Endothelial cell of umbilical vein (primary cell): Measurements from ENCODE around the gene C3orf52. TPM values are rescaled to one million over a fixed set of nuclear protein-coding genes. Genes with fewer than 3 reads are reported as not detected.

Experiments used
- BruUV-seq: library from RNA; stranded (reverse); fragments of 400-500 nt; replicated peaks from 2 replicates; lab custom pipeline; 2021; lab: Mats Ljungman, UMichigan
- CTCF ChIA-PET: fragments of 300-600, 350-600 bp; sonication (Branson Sonifier 250); formaldehyde crosslinking; loops from one replicate; lab custom pipeline; 2021; ENCODE audit warnings: antibody characterized with exemption, inconsistent platforms; lab: Charles Lee
- POLR2A ChIA-PET: fragments of 300-600, 350-600 bp; sonication (Branson Sonifier 250); formaldehyde crosslinking; loops from one replicate; lab custom pipeline; 2021; ENCODE audit warnings: antibody characterized with exemption, inconsistent platforms; lab: Charles Lee
- DNase-seq: peaks from one replicate; pipeline ENCODE4 v3.0.0-alpha.2; 2011; ENCODE audit warnings: low read depth, low spot score
- FAIRE-seq: peaks from 2 replicates; lab custom pipeline; 2011; peaks lifted over from hg19 to GRCh38; lab: Jason Lieb, UNC
- H2AFZ ChIP-seq: 2 replicates; pipeline ENCODE4 v1.6.0; 2012; ENCODE audit warnings: low read depth, low read length, control low read depth, inconsistent platforms
- H3K27ac ChIP-seq: 2 replicates; pipeline ENCODE4 v1.5.1; 2011; ENCODE audit warnings: low read depth, mild to moderate bottlenecking, control low read depth, low read length, moderate library complexity; ENCODE audit not compliant: insufficient read depth
- H3K27me3 ChIP-seq, 2 experiments: 2 replicates each; pipeline versions ENCODE4 v1.6.0 to v1.6.1; 2011; ENCODE audit warnings: low read length in 2 of 2, mixed read lengths in 1 of 2; ENCODE audit not compliant: control insufficient read depth in 2 of 2, insufficient read depth in 2 of 2
- H3K36me3 ChIP-seq, 2 experiments: 2 replicates in 1 of 2; 3 replicates in 1 of 2; pipeline ENCODE4 v1.5.1; 2011; ENCODE audit warnings: low read length in 2 of 2, mild to moderate bottlenecking in 1 of 2, moderate library complexity in 1 of 2; ENCODE audit not compliant: control insufficient read depth in 2 of 2, insufficient read depth in 2 of 2; ENCODE audit errors: extremely low read depth in 1 of 2
- H3K4me1 ChIP-seq: 3 replicates; pipeline ENCODE4 v1.5.1; 2011; ENCODE audit warnings: mild to moderate bottlenecking, low read length; ENCODE audit not compliant: control insufficient read depth, insufficient read depth; ENCODE audit errors: extremely low read depth
- H3K4me2 ChIP-seq: 2 replicates; pipeline ENCODE4 v1.6.1; 2011; ENCODE audit warnings: low read length, control low read depth, mixed read lengths; ENCODE audit not compliant: insufficient read depth
- H3K4me3 ChIP-seq, 3 experiments: fragments of 200-600 bp in 1 of 3; sonication (generic), shearing (Covaris generic) in 1 of 3; replicated peaks in 1 of 3; 2 replicates each; pipeline ENCODE4 v1.5.1; 2011 to 2016; ENCODE audit warnings: control low read depth in 3 of 3, low read length in 3 of 3, mild to moderate bottlenecking in 2 of 3, inconsistent platforms in 1 of 3, low read depth in 1 of 3, moderate library complexity in 1 of 3; ENCODE audit not compliant: insufficient read depth in 1 of 3
- H3K79me2 ChIP-seq: 2 replicates; pipeline ENCODE4 v1.6.0; 2012; ENCODE audit warnings: low read length, inconsistent platforms; ENCODE audit not compliant: control insufficient read depth, insufficient read depth
- H3K9ac ChIP-seq: replicated peaks from 2 replicates; pipeline ENCODE3; 2011; ENCODE audit warnings: low read length, control low read depth; ENCODE audit not compliant: insufficient read depth; ENCODE audit errors: extremely low read depth
- H3K9me1 ChIP-seq: replicated peaks from 3 replicates; pipeline ENCODE4 v1.6.0; 2011; ENCODE audit warnings: mild to moderate bottlenecking, low read length; ENCODE audit not compliant: control insufficient read depth, insufficient read depth; ENCODE audit errors: extremely low read depth
- H3K9me3 ChIP-seq: replicated peaks from 2 replicates; pipeline ENCODE4 v1.5.1; 2012; ENCODE audit warnings: low read length, inconsistent platforms; ENCODE audit not compliant: control insufficient read depth, insufficient read depth
- H4K20me1 ChIP-seq: replicated peaks from 2 replicates; pipeline ENCODE3; 2011; ENCODE audit warnings: mild to moderate bottlenecking, low read length; ENCODE audit not compliant: control insufficient read depth, insufficient read depth; ENCODE audit errors: extremely low read depth
- CTCF ChIP-seq, 2 donors: IDR thresholded peaks; 1 replicate in 1 of 2; 2 replicates in 1 of 2; pipeline ENCODE4 v1.5.1; 2011; ENCODE audit warnings: low read length in 2 of 2, mild to moderate bottlenecking in 2 of 2, moderate library complexity in 2 of 2, control low read depth in 1 of 2, inconsistent platforms in 1 of 2, low read depth in 1 of 2; ENCODE audit not compliant: insufficient read depth in 1 of 2; ENCODE audit errors: extremely low read depth in 1 of 2
- EZH2 ChIP-seq: IDR thresholded peaks from 2 replicates; pipeline ENCODE4 v1.6.1; 2012; ENCODE audit warnings: borderline replicate concordance, low read depth, mild to moderate bottlenecking, moderate library complexity, low read length, inconsistent platforms; ENCODE audit not compliant: severe bottlenecking
- FOS ChIP-seq: IDR thresholded peaks from 2 replicates; pipeline ENCODE4 v1.6.1; 2011; ENCODE audit warnings: mild to moderate bottlenecking, low read length, moderate library complexity, borderline replicate concordance; ENCODE audit not compliant: insufficient read depth
- GATA2 ChIP-seq: IDR thresholded peaks from 2 replicates; pipeline ENCODE4 v1.7.0; 2011; ENCODE audit warnings: low read depth, mild to moderate bottlenecking, moderate library complexity, mixed read lengths, low read length; ENCODE audit not compliant: insufficient read length, insufficient read depth
- JUN ChIP-seq: IDR thresholded peaks from 2 replicates; pipeline ENCODE4 v1.6.1; 2011; ENCODE audit warnings: borderline replicate concordance, low read depth; ENCODE audit not compliant: insufficient read length, insufficient read depth
- MAX ChIP-seq: IDR thresholded peaks from 2 replicates; pipeline ENCODE4 v1.6.1; 2011; ENCODE audit not compliant: insufficient read depth, insufficient read length
- MYC ChIP-seq: IDR thresholded peaks from one replicate; pipeline ENCODE4 v1.6.1; 2011; ENCODE audit warnings: mild to moderate bottlenecking, low read depth, low read length
- POLR2A ChIP-seq: IDR thresholded peaks from 2 replicates; pipeline ENCODE4 v1.6.1; 2012; ENCODE audit warnings: low read depth, mild to moderate bottlenecking, control low read depth, low read length
- POLR2AphosphoS5 ChIP-seq: IDR thresholded peaks from 2 replicates; pipeline ENCODE4 v1.6.1; 2012; ENCODE audit warnings: low read depth, mild to moderate bottlenecking, control low read depth, low read length, moderate library complexity; ENCODE audit not compliant: insufficient read depth
- dilution Hi-C: fragments of 300-500 bp; cut with MboI; formaldehyde crosslinking; loops from one replicate; pipeline ENCODE4 v1.15.0; 2019; ENCODE audit warnings: low sequenced_read_pairs; ENCODE audit not compliant: extremely low pct_ligation_motif_present
- intact Hi-C: fragments of 100-400 bp; cut with micrococcal nuclease; formaldehyde crosslinking; loops from one replicate; pipeline ENCODE4 v1.10.0; 2022
- polyA plus RNA-seq, 4 experiments: library from polyadenylated mRNA; depleted of rRNA in 3 of 4; stranded (reverse) in 3 of 4; unstranded in 1 of 4; fragments of >200 nt; gene quantifications; 2 replicates each; pipeline versions ENCODE4 v1.2.1 to v1.2.3, GENCODE V29; 2011 to 2012; ENCODE audit warnings: missing spikeins in 1 of 4
- total RNA-seq: library from RNA; stranded (reverse); gene quantifications from 2 replicates; pipeline ENCODE4 v1.2.3, GENCODE V29; 2021

Gene C3orf52
- total and polyA plus RNA-seq, 2 donors (not counting 3 experiments of a cell fraction or from before 2014, with no cell fraction given), result 4.2 to 4.6 TPM

GRCh38 chr3:112056451-112056929 lies 29.7 kb upstream of the C3orf52 start:
- Histone ChIP-seq H3K4me3 (no peak overlapping the region), H2AFZ (no peak overlapping the region), H3K4me2 (no peak overlapping the region), H3K27ac (no peak overlapping the region), H3K9me3 (no peaks in the 10 kb centered on the region), H3K4me1 (no peaks in the 10 kb centered on the region), H3K9me1 (no peaks in the 10 kb centered on the region), H4K20me1 (no peaks in the 10 kb centered on the region), H3K9ac (no peak overlapping the region), H3K36me3 (no peaks in the 10 kb centered on the region), H3K79me2 (no peaks in the 10 kb centered on the region), H3K27me3 (peaks cover 7 to 11% of the 10 kb centered on the region in 2 experiments)
- FAIRE-seq (no peak), DNase-seq (no peak)
- POLR2A ChIA-PET, result no interaction called here
- intact Hi-C loops, result no loop called here
- dilution Hi-C loops, result no loop called here
- TF ChIP-seq GATA2 (no peak), FOS (no peak), JUN (no peak), POLR2AphosphoS5 (no peak), MAX (no peak), POLR2A (no peak), CTCF (IDR thresholded peaks at IDR 0.05; ENCODE audit: extremely low read depth in 1 of 2, insufficient read depth in 1 of 2, low read depth in 1 of 2, low read length in 2 of 2) (no peak), EZH2 (no peak), MYC (no peak)
- BruUV-seq, result no TSS peak
- CTCF ChIA-PET, result no interaction called here
